GM21619 (cell line): ENCODE results near the gene LGR5.

Experiments used
- ATAC-seq: cut with Tn5 transposase; IDR thresholded peaks from one replicate; pipeline ENCODE4 v1.9.1; 2021; ENCODE audit not compliant: unreplicated experiment

Gene LGR5

GRCh38 chr12:71589478-71589881 is 149.9 kb downstream of the LGR5 start:
- ATAC-seq = no peak

GRCh38 chr12:71591601-71592000 is 152.0 kb downstream of the LGR5 start:
- ATAC-seq = no peak

- ATAC-seq = no peak
Observed at GRCh38 chr12:71592841-71593240, 153.2 kb downstream of the LGR5 start.

DNA sequence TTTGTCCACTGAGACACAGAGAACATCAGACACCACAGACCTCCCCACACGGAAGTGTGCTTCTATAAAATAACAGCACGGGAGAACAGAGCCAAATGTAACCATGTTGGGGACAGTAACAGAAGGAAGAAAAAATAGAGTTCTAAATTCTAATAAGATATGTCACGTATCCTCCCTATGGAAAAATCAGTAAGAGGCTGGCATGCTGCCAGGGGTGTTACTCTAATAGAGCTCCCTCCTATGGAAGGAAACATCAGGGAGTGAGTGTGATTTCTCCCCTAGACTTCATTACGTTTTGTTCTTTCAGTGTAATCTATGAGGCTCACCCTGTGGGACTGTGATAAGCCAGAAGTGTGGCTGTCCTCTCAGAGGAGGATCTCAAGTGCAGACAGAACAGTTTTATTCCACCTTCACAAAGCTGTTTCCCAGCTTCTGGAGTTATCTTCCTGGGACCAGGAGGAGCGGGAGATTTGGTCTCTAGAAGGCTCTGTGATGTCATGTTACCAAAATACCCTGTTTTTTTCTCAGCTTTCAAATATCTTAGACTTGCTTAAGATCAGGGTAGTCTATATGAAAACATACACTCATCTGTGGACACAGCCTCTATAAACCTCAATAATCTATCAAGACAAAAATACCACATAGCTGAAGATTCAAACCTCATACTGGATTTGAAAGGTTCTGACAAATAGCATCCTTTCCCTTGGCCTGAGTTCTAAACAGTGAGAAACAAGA is 154.8 kb downstream of the LGR5 start:
- ATAC-seq = no peak

- no peak for ATAC-seq
Observed at GRCh38 chr12:71599210-71599609, 159.6 kb downstream of the LGR5 start.

- ATAC-seq = no peak
Observed at GRCh38 chr12:71601546-71601945, 161.9 kb downstream of the LGR5 start.

DNA sequence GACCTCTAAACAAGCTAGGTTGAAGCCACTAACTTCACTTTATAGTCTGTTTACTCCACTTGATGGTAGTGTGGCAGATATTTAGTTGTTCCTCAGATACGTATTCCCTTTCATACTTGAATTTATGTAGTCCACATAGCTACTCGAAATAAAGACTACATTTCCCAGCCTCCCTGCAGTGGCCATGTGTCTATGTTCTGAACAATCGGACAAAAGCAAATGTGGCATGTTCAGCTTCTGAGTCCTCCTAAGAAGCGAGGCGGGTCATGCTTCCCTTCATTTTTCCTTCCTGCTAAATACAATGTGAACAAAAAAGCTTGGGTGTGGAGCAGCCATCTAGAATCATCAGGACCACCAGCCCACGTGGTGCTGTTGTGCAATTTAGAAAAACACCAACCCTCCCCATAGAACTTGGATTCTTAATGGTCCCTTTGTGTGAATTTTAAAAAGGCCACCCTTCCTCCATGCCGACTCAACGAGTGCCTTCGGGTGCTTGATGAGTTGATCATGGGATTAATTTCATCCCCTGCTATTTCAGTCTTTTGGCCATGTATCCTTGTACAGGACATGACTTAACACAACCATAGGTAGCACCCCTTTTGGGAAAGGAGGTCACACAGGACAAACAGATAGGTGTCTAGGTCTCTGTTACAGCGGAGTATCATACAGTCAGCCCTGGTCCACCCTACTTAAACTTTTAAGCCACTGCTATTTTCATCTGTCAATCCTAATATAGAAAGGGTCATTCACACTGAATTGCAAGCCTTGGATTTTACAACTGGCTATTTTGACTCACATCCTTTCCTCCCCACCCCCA is 163.4 kb downstream of the LGR5 start:
- ATAC-seq = no peak

DNA sequence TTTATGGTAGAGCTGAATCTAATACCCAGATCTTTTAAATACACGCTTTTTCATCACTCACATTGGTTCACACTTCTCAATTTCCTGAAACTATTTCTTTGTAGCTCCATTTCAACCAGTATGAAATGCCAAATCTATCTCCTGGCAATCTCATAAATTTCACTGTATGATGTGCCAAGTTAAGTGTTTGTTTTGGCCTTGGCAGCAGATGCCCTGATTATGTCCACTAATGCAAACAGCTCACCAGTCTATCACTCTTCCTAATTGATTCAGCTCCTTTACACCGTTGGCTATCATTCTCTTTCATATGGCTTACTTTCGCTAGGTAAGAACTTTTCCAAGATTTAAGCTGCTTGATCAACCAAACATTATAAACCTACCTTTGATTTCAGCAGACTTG is 165.4 kb downstream of the LGR5 start:
- ATAC-seq = no peak

GRCh38 chr12:71607494-71608330 is 168.1 kb downstream of the LGR5 start:
- no peak for ATAC-seq

DNA sequence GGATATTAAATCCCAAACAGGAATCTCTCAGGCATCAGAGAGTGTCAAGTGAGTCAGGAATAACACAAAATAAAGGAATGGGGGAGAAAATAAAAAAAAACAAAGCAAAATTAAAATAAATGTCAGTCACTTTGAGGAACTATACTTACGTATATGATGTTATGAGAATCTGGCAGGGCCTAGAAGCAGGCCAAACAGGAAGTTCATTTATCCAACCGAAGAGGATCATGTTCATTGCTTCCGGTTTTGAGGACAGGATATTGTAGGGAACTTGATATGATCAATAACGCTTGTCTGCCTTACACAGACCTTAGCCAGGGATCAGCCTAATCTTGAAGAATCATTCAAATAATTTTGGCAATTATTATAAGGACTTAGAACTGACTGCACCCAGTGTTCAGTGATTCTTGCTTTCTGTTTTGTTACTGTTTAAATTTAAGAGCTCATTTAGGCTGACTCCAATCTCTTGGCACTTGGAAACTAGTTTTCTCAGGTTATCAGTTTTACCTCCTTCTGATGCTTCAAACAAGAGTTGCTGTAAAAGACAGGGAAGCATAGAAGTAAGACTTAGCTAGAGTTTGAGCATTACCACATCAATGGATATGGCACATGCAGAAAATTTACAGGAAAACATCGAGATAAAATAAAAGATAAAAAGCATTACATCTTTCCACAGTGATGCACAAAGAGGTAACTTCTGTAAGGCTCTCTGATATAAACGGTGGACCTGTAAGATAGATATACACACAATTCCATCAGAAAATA is 170.6 kb downstream of the LGR5 start:
- no peak for ATAC-seq

- ATAC-seq = no peak
Observed at GRCh38 chr12:71621938-71622337, 182.3 kb downstream of the LGR5 start.

- ATAC-seq = no peak
Observed at GRCh38 chr12:71625476-71625875, 185.9 kb downstream of the LGR5 start.

- ATAC-seq = no peak
Observed at GRCh38 chr12:71626098-71626497, 186.5 kb downstream of the LGR5 start.

GRCh38 chr12:71626768-71627167 is 187.2 kb downstream of the LGR5 start:
- ATAC-seq = no peak

- no peak for ATAC-seq
Observed at GRCh38 chr12:71627438-71628002, 187.9 kb downstream of the LGR5 start.
